Mesothelial cell of epicardium (in vitro differentiated cells): ENCODE data around the gene IBSP. TPM values are rescaled to one million over a fixed set of nuclear protein-coding genes. Genes with fewer than 3 reads are reported as not detected.

Source experiments
- DNase-seq, 2 experiments: peaks; one replicate each; pipeline ENCODE4 v3.0.0; 2021; ENCODE audit warnings: low spot score in 2 of 2; ENCODE audit not compliant: unreplicated experiment in 2 of 2
- H3K27ac Mint-ChIP-seq: 2 replicates; pipeline ENCODE4 v1.8.0; 2021; ENCODE audit warnings: mixed read lengths
- H3K27me3 Mint-ChIP-seq: 2 replicates; pipeline ENCODE4 v1.8.0; 2021; ENCODE audit warnings: low read depth, mixed read lengths
- H3K36me3 Mint-ChIP-seq: 2 replicates; pipeline ENCODE4 v1.8.0; 2021; ENCODE audit warnings: mixed read lengths
- H3K4me1 Mint-ChIP-seq: 2 replicates; pipeline ENCODE4 v1.8.0; 2021; ENCODE audit warnings: mixed read lengths
- H3K4me3 Mint-ChIP-seq: 2 replicates; pipeline ENCODE4 v1.8.0; 2021; ENCODE audit warnings: mild to moderate bottlenecking, moderate library complexity, mixed read lengths
- H3K9me3 Mint-ChIP-seq: 2 replicates; pipeline ENCODE4 v1.8.0; 2021; ENCODE audit warnings: mixed read lengths
- total RNA-seq: library from RNA; stranded (reverse); gene quantifications from 3 replicates; pipeline ENCODE4 v1.2.1, GENCODE V29; 2021
- TF ChIP-seq, protein P1 (sequence below): fragments of 200-600 bp; sonication (generic); IDR thresholded peaks from one replicate; pipeline ENCODE4 v1.5.0; 2021; ENCODE audit warnings: antibody characterized with exemption; ENCODE audit not compliant: unreplicated experiment

Gene IBSP
- total RNA-seq, 1 donor from 2014 or later, result not detected

GRCh38 chr4:87843936-87844335 lies 44.6 kb downstream of the IBSP start:
- Mint-ChIP-seq H3K9me3 (no peaks in the 10 kb centered on the region), H3K27me3 (peaks cover 10% of the 10 kb centered on the region), H3K4me3 (no peak overlapping the region), H3K4me1 (peaks cover 3% of the 10 kb centered on the region), H3K27ac (no peak overlapping the region), H3K36me3 (no peaks in the 10 kb centered on the region)
- TF ChIP-seq, protein P1, sequence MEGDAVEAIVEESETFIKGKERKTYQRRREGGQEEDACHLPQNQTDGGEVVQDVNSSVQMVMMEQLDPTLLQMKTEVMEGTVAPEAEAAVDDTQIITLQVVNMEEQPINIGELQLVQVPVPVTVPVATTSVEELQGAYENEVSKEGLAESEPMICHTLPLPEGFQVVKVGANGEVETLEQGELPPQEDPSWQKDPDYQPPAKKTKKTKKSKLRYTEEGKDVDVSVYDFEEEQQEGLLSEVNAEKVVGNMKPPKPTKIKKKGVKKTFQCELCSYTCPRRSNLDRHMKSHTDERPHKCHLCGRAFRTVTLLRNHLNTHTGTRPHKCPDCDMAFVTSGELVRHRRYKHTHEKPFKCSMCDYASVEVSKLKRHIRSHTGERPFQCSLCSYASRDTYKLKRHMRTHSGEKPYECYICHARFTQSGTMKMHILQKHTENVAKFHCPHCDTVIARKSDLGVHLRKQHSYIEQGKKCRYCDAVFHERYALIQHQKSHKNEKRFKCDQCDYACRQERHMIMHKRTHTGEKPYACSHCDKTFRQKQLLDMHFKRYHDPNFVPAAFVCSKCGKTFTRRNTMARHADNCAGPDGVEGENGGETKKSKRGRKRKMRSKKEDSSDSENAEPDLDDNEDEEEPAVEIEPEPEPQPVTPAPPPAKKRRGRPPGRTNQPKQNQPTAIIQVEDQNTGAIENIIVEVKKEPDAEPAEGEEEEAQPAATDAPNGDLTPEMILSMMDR, result no peak
- DNase-seq, result no peak

- H3K27me3 Mint-ChIP-seq, result peaks cover 10% of the 10 kb centered on the region
- peaks cover 7% of the 10 kb centered on the region for H3K4me1 Mint-ChIP-seq
- no peak for DNase-seq
- TF ChIP-seq, protein P1, result no peak
- H3K36me3 Mint-ChIP-seq, result no peaks in the 10 kb centered on the region
- no peaks in the 10 kb centered on the region for H3K9me3 Mint-ChIP-seq
- H3K27ac Mint-ChIP-seq, result no peak overlapping the region
- H3K4me3 Mint-ChIP-seq, result no peak overlapping the region
Observed at GRCh38 chr4:87844452-87844851, 45.1 kb downstream of the IBSP start.

DNA sequence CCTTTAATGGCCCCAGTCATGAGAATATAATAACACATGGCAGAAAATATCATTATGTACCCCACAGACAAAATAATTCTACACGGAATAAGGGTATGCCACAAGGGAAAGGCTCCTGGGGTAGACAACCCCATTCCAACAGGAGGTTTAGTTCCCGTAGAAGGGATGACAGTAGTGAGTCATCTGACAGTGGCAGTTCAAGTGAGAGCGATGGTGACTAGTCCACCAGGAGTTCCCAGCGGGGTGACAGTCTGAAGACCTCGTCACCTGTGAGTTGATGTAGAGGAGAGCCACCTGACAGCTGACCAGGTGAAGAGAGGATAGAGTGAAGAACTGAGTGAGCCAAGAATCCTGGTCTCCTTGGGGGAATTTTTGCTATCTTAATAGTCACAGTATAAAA lies 46.9 kb downstream of the IBSP start:
- H3K27me3 Mint-ChIP-seq, result peaks cover 10% of the 10 kb centered on the region
- no peak overlapping the region for H3K27ac Mint-ChIP-seq
- H3K4me1 Mint-ChIP-seq, result peaks cover 11% of the 10 kb centered on the region
- H3K4me3 Mint-ChIP-seq, result no peak overlapping the region
- no peaks in the 10 kb centered on the region for H3K36me3 Mint-ChIP-seq
- no peaks in the 10 kb centered on the region for H3K9me3 Mint-ChIP-seq
- TF ChIP-seq, protein P1, result no peak
- DNase-seq, result no peak

DNA sequence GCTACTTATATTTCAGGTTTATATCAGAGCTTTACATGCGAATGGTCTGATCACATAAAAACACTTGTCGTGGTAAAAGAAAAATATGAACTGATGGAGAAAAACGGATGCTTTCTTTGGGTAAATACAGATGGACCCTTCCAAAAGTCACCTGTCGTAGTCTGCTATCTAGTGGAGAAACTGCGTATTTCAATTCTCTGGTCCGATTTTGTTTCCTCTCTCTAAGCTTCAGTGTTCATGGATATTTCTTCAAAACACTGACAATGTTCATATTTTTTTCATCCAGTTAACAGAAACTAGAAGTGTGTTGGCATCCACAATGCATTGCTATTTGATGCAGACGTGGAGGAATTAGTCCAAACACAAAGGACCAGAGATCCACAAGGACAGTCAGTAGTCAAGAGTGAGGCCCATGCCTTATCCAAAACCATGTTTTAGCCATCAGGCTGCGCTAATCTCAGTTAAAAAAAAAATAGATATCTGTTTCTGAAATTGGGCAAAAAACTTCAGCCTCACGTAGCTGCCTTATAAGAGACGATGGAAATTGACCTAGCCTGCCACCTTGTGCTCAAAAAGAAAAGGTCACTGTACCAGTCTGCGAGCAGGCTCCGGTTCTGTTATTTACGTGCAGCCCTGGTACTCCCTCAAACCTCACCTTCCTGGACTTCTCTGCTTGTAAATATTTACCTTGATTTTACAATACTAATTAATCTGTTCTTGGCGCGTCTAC lies 49.4 kb downstream of the IBSP start:
- Mint-ChIP-seq H3K27ac (no peak overlapping the region), H3K4me1 (peaks cover 20% of the 10 kb centered on the region), H3K4me3 (no peak overlapping the region), H3K27me3 (peaks cover 10% of the 10 kb centered on the region), H3K36me3 (no peaks in the 10 kb centered on the region), H3K9me3 (no peaks in the 10 kb centered on the region)
- TF ChIP-seq, protein P1, result peak; percentile 26
- no peak for DNase-seq

GRCh38 chr4:87849612-87850011 lies 50.3 kb downstream of the IBSP start:
- Mint-ChIP-seq H3K36me3 (no peaks in the 10 kb centered on the region), H3K27me3 (peaks cover 10% of the 10 kb centered on the region), H3K27ac (no peak overlapping the region), H3K9me3 (no peaks in the 10 kb centered on the region), H3K4me1 (peaks cover 21% of the 10 kb centered on the region), H3K4me3 (no peak overlapping the region)
- DNase-seq, result no peak
- TF ChIP-seq, protein P1, result no peak
